ENCODE data around the gene MAPK8. TPM values are rescaled to one million over a fixed set of nuclear protein-coding genes. Genes with fewer than 3 reads are reported as not detected.

MAPK8 gene
- total and polyA plus RNA-seq, 9 of the 15 experiments (the other 6 are each of a cell fraction or from before 2014, with no cell fraction given): 6.4 to 159 (median 71.0) TPM

- TF ChIP-seq ELK3 (CRISPR knock-in tag; IDR thresholded peaks at IDR 0.05) (no peak), CBFA2T2 (conservative IDR thresholded peaks at IDR 0.05) (0 out of 2 replicates have a peak, but pooled peaks have one; percentile 15), FOXA3 (CRISPR knock-in tag; conservative IDR thresholded peaks at IDR 0.05 in 1 of 2, IDR thresholded peaks at IDR 0.05 in 1 of 2) (no peak), TEAD1 (CRISPR knock-in tag; IDR thresholded peaks at IDR 0.05) (no peak), NFIC (IDR thresholded peaks at IDR 0.05) (peak; percentile 61), ZNF280A (IDR thresholded peaks at IDR 0.05; ENCODE audit: low read depth, partially characterized antibody) (peak; percentile 33), ZBTB5 (IDR thresholded peaks at IDR 0.05) (no peak), TAF9B (IDR thresholded peaks at IDR 0.05; ENCODE audit: partially characterized antibody) (no peak), THAP7 (CRISPR knock-in tag; IDR thresholded peaks at IDR 0.05) (no peak), MGA (IDR thresholded peaks at IDR 0.05) (0 out of 2 replicates have a peak, but pooled peaks have one; percentile 15)
Observed at GRCh38 chr10:48284002-48284546, 22.4 kb upstream of the MAPK8 start (continued).

Data from K562 (cell line).